AG04449 (cell line): Measurements from ENCODE around the gene CYSRT1.
"Not testable (repeated sequence)": the region's sequence is repeated elsewhere in the genome, so short reads cannot be mapped to it uniquely, and the experiment has no call there.

Experiments
- CTCF ChIA-PET: fragments of 350-600 bp; formaldehyde crosslinking; extraction: SDS; loops from one replicate; lab custom pipeline; 2021; ENCODE audit warnings: antibody characterized with exemption; lab: Yijun Ruan, JAX
- POLR2A ChIA-PET: fragments of 400-600, 350-600 bp; formaldehyde crosslinking; extraction: SDS; loops from one replicate; lab custom pipeline; 2020; ENCODE audit warnings: antibody characterized with exemption, inconsistent platforms; lab: Yijun Ruan, JAX
- DNase-seq: peaks from one replicate; pipeline ENCODE4 v3.0.0-alpha.2; 2010; ENCODE audit warnings: low read depth, low spot score
- H3K4me3 ChIP-seq: 2 replicates; pipeline ENCODE4 v1.5.1; 2011; ENCODE audit warnings: low read depth, mild to moderate bottlenecking, control low read depth, low read length
- CTCF ChIP-seq: IDR thresholded peaks from one replicate; pipeline ENCODE4 v1.5.1; 2011; ENCODE audit warnings: mild to moderate bottlenecking, moderate library complexity, low read length, control low read depth, inconsistent platforms; ENCODE audit not compliant: insufficient read depth; ENCODE audit errors: missing control alignments

The CYSRT1 gene

GRCh38 chr9:137255448-137256114 is 30.6 kb downstream of the CYSRT1 start:
- POLR2A ChIA-PET = interaction anchor here (6.8 kb wide), 1 partner anchor 13 kb away, joined by 164 read pairs; the partner anchor contains the start of gene TUBB4B
- no peak for TF ChIP-seq CTCF
- no peak for DNase-seq
- CTCF ChIA-PET = interaction anchor here (0.6 to 4.5 kb wide), 8 partner anchors 10 to 220 kb away, joined by 3 to 24 read pairs (median 4); partner anchors contain the start of gene TOR4A
- peak overlapping the region; percentile 88 for H3K4me3 ChIP-seq

- peak overlapping the region; percentile 88 for H3K4me3 ChIP-seq
- no peak for TF ChIP-seq CTCF
- ChIA-PET POLR2A (interaction anchor here (6.8 kb wide), 1 partner anchor 14 kb away, joined by 164 read pairs; the partner anchor contains the start of gene TUBB4B), CTCF (interaction anchor here (0.6 to 4.5 kb wide), 5 partner anchors 9 to 221 kb away, joined by 3 to 24 read pairs (median 4); partner anchors contain the start of gene TOR4A)
- DNase-seq = no peak
Measured at GRCh38 chr9:137256362-137256761, 31.4 kb downstream of the CYSRT1 start.

- no peak for DNase-seq
- TF ChIP-seq CTCF = no peak
- POLR2A ChIA-PET = interaction anchor here (6.8 kb wide), 1 partner anchor 14 kb away, joined by 164 read pairs; the partner anchor contains the start of gene TUBB4B
- H3K4me3 ChIP-seq = peak overlapping the region; percentile 88
- CTCF ChIA-PET = interaction anchor here (0.6 to 4.5 kb wide), 5 partner anchors 14 to 221 kb away, joined by 3 to 24 read pairs (median 4); partner anchors contain the start of gene TOR4A
Measured at GRCh38 chr9:137256856-137257255, 31.9 kb downstream of the CYSRT1 start.

- DNase-seq, H3K4me3 ChIP-seq: not testable (repeated sequence)
- peak; percentile 18 for TF ChIP-seq CTCF
- CTCF ChIA-PET = interaction anchor here (0.6 to 1.6 kb wide), 9 partner anchors 9 to 165 kb away, joined by 3 to 7 read pairs (median 3); partner anchors contain the start of gene TOR4A
- POLR2A ChIA-PET = interaction anchor here (1.2 kb wide), 1 partner anchor 22 kb away, joined by 5 read pairs; no protein-coding TSS in a partner anchor
Measured at GRCh38 chr9:137262173-137262908, 37.4 kb downstream of the CYSRT1 start.

DNA sequence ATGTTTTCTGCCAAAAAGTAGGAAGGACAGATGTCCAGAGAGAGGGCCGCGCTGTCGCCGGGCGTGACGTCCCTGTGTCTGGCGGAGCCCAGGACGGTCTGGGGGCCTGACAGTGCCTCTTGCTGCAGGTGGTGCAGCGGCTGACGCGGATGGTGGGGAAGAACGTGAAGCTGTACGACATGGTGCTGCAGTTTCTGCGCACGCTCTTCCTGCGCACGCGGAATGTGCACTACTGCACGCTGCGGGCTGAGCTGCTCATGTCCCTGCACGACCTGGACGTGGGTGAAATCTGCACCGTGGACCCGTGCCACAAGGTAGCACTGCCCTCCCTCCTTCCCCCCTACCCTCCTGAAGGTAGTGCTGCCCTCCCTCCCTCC is 37.9 kb downstream of the CYSRT1 start:
- no peak overlapping the region for H3K4me3 ChIP-seq
- ChIA-PET POLR2A (interaction anchor here (1.2 kb wide), 1 partner anchor 22 kb away, joined by 5 read pairs; no protein-coding TSS in a partner anchor), CTCF (interaction anchor here (1.1 to 1.3 kb wide), 4 partner anchors 8 to 86 kb away, joined by 3 read pairs; no protein-coding TSS in a partner anchor)
- DNase-seq = no peak
- no peak for TF ChIP-seq CTCF
